C4-2B (cell line): ENCODE measurements around the gene ANXA2.

Source experiments
- ZFX ChIP-seq: fragments of 450-650 bp; IDR thresholded peaks from 2 replicates; pipeline ENCODE4 v1.6.1; 2017
- TF ChIP-seq, protein P1 (sequence below): fragments of 450-650 bp; conservative IDR thresholded peaks from 2 replicates; pipeline ENCODE4 v1.5.1; 2017; ENCODE audit warnings: mild to moderate bottlenecking

- TF ChIP-seq, protein P1, sequence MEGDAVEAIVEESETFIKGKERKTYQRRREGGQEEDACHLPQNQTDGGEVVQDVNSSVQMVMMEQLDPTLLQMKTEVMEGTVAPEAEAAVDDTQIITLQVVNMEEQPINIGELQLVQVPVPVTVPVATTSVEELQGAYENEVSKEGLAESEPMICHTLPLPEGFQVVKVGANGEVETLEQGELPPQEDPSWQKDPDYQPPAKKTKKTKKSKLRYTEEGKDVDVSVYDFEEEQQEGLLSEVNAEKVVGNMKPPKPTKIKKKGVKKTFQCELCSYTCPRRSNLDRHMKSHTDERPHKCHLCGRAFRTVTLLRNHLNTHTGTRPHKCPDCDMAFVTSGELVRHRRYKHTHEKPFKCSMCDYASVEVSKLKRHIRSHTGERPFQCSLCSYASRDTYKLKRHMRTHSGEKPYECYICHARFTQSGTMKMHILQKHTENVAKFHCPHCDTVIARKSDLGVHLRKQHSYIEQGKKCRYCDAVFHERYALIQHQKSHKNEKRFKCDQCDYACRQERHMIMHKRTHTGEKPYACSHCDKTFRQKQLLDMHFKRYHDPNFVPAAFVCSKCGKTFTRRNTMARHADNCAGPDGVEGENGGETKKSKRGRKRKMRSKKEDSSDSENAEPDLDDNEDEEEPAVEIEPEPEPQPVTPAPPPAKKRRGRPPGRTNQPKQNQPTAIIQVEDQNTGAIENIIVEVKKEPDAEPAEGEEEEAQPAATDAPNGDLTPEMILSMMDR, result no peak
- TF ChIP-seq ZFX, result no peak
Measured at GRCh38 chr15:60369696-60370095, 28.1 kb downstream of the ANXA2 start.
